ENCODE data around the gene ITGA6. TPM values are rescaled to one million over a fixed set of nuclear protein-coding genes. Genes with fewer than 3 reads are reported as not detected.

ITGA6 gene
- 0.37 and 2.5 TPM in 2 replicates for total RNA-seq

DNA sequence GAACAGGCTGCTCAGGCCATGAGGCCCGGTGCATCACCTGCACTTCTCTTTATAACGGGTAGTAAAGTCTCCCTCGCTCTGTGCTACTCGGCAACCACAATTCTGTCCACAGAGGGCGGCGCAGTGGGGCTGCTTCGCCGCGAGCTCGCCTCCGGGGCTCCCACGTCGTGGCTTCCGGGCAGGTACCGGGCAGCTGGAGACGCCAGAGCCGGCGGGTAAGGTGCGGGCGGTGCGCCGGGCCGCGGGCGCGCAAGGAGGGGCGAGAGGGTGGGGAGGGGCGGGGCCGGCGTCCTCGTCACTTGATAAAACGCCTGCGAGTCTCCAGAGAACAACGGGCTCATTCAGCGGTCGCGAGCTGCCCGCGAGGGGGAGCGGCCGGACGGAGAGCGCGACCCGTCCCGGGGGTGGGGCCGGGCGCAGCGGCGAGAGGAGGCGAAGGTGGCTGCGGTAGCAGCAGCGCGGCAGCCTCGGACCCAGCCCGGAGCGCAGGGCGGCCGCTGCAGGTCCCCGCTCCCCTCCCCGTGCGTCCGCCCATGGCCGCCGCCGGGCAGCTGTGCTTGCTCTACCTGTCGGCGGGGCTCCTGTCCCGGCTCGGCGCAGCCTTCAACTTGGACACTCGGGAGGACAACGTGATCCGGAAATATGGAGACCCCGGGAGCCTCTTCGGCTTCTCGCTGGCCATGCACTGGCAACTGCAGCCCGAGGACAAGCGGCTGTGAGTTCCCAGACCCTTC, at the start of gene ITGA6:
Gene ITGA6 (plus strand): TSS at position 331 of the 734 bp plus-strand sequence.

Other genes starting within 250 kb of the ITGA6 start
- 13.2 and 16.4 TPM in 2 replicates for gene PDK1, start 128.5 kb downstream of the ITGA6 start, total RNA-seq

All from subcutaneous preadipocyte (primary cell).